Camera-type eye (tissue), 1 donor: ENCODE data around the gene RAB39B. TPM values are rescaled to one million over a fixed set of nuclear protein-coding genes. Genes with fewer than 3 reads are reported as not detected.

Experiments used
- total RNA-seq: library from RNA; depleted of rRNA; stranded (reverse); fragments of >200 nt; gene quantifications from one replicate; pipeline ENCODE4 v1.2.3, GENCODE V29; 2014

Gene RAB39B
- 12.3 TPM for total RNA-seq

GRCh38 chrX:155263854-155264628, at the start of gene RAB39B:
Gene RAB39B, minus strand, starts transcription at chrX:155264491. Its CDS starts 203 bp downstream, at chrX:155264288.

GRCh38 chrX:155216179-155216939, 47.9 kb downstream of the RAB39B start, which contains the start of gene VBP1:
Gene VBP1, plus strand, starts transcription at chrX:155216460. Its CDS starts 23 bp downstream, at chrX:155216483.

Other genes with a start within 250 kb of the RAB39B start
- gene F8, start 241.8 kb downstream of the RAB39B start, total RNA-seq, result 5.9 TPM
- 41.6 TPM for gene FUNDC2, start 237.6 kb downstream of the RAB39B start, total RNA-seq
- gene CMC4, start 193.4 kb downstream of the RAB39B start, total RNA-seq, result 11.6 TPM
- 0.66 TPM for gene MTCP1, start 193.4 kb downstream of the RAB39B start, total RNA-seq
- gene BRCC3, start 193.0 kb downstream of the RAB39B start, total RNA-seq, result 18.5 TPM
- 82.9 TPM for gene VBP1, start 48.0 kb downstream of the RAB39B start, total RNA-seq
- 4.8 TPM for gene CLIC2, start 70.1 kb upstream of the RAB39B start, total RNA-seq
- not detected for gene F8A2, start 117.6 kb upstream of the RAB39B start, total RNA-seq
- gene F8A3, start 194.1 kb upstream of the RAB39B start, total RNA-seq, result 3.1 TPM